Measurements from ENCODE around the gene AIPL1.

AIPL1 gene

GRCh38 chr17:6477831-6478383, 43.0 kb upstream of the AIPL1 start:
- TF ChIP-seq, protein P1, sequence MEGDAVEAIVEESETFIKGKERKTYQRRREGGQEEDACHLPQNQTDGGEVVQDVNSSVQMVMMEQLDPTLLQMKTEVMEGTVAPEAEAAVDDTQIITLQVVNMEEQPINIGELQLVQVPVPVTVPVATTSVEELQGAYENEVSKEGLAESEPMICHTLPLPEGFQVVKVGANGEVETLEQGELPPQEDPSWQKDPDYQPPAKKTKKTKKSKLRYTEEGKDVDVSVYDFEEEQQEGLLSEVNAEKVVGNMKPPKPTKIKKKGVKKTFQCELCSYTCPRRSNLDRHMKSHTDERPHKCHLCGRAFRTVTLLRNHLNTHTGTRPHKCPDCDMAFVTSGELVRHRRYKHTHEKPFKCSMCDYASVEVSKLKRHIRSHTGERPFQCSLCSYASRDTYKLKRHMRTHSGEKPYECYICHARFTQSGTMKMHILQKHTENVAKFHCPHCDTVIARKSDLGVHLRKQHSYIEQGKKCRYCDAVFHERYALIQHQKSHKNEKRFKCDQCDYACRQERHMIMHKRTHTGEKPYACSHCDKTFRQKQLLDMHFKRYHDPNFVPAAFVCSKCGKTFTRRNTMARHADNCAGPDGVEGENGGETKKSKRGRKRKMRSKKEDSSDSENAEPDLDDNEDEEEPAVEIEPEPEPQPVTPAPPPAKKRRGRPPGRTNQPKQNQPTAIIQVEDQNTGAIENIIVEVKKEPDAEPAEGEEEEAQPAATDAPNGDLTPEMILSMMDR (IDR thresholded peaks at IDR 0.05; ENCODE audit: extremely low read depth, insufficient read depth, missing control alignments) = no peak
- no peak for DNase-seq (ENCODE audit: low spot score)
- in situ Hi-C loops (cut with MboI; ENCODE audit: low pct_unique_long_range_greater_than_20kb, low sequenced_read_pairs, unreplicated experiment) = no loop called here

DNA sequence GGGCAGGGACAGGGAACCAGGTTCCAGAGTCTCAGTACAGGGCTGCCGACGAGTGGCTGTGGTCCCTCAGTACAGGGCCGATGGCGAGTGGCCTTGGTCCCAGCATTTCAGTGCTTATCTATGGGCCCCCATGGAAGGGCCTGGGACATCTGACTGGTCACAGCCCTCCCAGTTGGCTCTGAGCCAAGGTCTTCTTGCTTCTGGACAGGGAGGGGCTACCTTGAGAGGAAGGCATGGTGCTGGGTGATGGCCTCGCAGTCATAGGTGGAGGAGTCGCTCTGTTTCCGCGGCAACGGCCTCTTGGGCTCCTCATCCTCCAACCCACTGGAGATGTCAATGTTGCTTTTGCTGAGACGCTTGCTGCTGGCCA, 41.9 kb upstream of the AIPL1 start:
- TF ChIP-seq, protein P1 (IDR thresholded peaks at IDR 0.05; ENCODE audit: extremely low read depth, insufficient read depth, missing control alignments) = no peak
- in situ Hi-C loops (cut with MboI; ENCODE audit: low pct_unique_long_range_greater_than_20kb, low sequenced_read_pairs, unreplicated experiment) = no loop called here
- DNase-seq (ENCODE audit: low spot score) = no peak

DNA sequence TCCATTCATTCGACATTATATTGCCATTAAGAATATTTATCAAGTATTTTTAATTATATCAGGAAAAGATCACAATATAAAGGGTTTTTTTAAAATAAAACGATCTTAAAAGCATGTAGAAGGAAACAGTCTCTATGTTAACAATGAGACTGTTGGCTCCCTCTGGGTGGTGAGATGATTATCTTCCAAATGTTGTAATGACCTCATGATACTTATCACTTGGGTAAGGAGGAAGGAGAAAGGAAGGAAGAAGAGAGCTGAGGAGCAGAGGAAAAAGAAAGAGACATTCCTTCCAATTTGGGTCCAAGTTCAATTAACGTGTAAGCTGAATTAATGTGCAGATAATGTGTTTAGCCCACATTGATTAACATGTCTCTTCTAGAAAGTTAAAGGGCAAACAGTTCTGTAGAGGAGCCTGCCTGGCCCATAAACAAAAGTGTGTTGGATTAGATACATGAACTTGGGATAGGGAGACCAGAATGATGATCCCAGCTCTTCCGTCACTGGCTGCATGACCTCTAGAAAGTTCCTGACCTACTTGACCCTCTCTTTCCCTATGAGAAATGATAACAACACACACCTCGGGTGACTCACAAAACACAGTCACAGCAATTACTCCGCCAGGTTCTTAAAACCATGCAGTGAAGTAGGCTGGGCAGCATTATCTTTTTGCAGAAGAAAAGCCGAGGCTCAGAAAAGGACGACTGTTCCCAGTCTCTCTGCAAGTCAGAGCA, 41.3 kb upstream of the AIPL1 start:
- in situ Hi-C loops (cut with MboI; ENCODE audit: low pct_unique_long_range_greater_than_20kb, low sequenced_read_pairs, unreplicated experiment) = no loop called here
- TF ChIP-seq, protein P1 (IDR thresholded peaks at IDR 0.05; ENCODE audit: extremely low read depth, insufficient read depth, missing control alignments) = no peak
- DNase-seq (ENCODE audit: low spot score) = no peak

- DNase-seq (ENCODE audit: low spot score) = no peak
- in situ Hi-C loops (cut with MboI; ENCODE audit: low pct_unique_long_range_greater_than_20kb, low sequenced_read_pairs, unreplicated experiment) = no loop called here
- TF ChIP-seq, protein P1 (IDR thresholded peaks at IDR 0.05; ENCODE audit: extremely low read depth, insufficient read depth, missing control alignments) = no peak
Measured at GRCh38 chr17:6475411-6475810, 40.5 kb upstream of the AIPL1 start.

DNA sequence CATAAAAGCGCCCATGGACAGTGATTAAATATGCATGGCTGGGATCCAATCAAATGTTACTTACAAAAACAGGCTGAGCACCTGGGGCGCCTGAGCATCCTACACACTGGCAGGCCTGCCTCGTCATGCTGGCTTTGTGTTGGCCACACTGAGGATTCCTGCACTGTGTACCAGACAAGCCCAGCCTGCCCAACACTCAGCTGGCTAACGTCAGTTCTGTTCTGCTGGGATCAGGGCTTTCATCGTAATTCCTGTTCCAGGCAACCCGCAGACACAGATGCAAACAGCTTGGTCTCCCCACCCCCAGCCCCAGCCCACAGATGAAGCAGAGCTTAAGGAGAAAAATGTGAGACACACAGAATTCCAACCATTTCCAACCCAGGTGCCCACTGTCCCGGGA, 40.0 kb upstream of the AIPL1 start:
- DNase-seq (ENCODE audit: low spot score) = no peak
- in situ Hi-C loops (cut with MboI; ENCODE audit: low pct_unique_long_range_greater_than_20kb, low sequenced_read_pairs, unreplicated experiment) = no loop called here
- TF ChIP-seq, protein P1 (IDR thresholded peaks at IDR 0.05; ENCODE audit: extremely low read depth, insufficient read depth, missing control alignments) = no peak

DNA sequence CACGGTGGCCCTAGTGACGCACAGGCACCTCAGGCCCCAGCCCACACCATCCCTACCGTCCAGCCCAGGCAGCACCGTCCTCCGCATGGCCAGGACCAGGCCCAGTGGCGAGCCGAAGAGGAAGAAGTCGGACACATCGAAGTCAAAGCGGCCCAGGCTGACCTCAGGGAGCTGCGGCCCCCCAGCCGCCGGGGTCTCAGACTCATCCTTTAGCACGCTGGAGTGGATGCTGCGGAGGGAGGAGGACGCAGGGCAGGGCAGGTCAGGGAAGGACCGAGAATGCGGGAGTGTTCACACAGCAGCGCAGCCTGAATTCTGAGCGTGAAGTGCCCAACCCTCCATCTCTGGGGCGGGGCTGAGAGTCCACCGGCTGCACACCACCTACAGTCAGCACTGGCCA, 39.5 kb upstream of the AIPL1 start:
- no peak for DNase-seq (ENCODE audit: low spot score)
- TF ChIP-seq, protein P1 (IDR thresholded peaks at IDR 0.05; ENCODE audit: extremely low read depth, insufficient read depth, missing control alignments) = no peak
- in situ Hi-C loops (cut with MboI; ENCODE audit: low pct_unique_long_range_greater_than_20kb, low sequenced_read_pairs, unreplicated experiment) = no loop called here

Measured in GM13977 (cell line).